Endothelial cell of umbilical vein (primary cell): ENCODE data around the gene TSN. TPM values are rescaled to one million over a fixed set of nuclear protein-coding genes. Genes with fewer than 3 reads are reported as not detected.

Source experiments
- BruUV-seq: library from RNA; stranded (reverse); fragments of 400-500 nt; replicated peaks from 2 replicates; lab custom pipeline; 2021; lab: Mats Ljungman, UMichigan
- CTCF ChIA-PET: fragments of 300-600, 350-600 bp; sonication (Branson Sonifier 250); formaldehyde crosslinking; loops from one replicate; lab custom pipeline; 2021; ENCODE audit warnings: antibody characterized with exemption, inconsistent platforms; lab: Charles Lee
- POLR2A ChIA-PET: fragments of 300-600, 350-600 bp; sonication (Branson Sonifier 250); formaldehyde crosslinking; loops from one replicate; lab custom pipeline; 2021; ENCODE audit warnings: antibody characterized with exemption, inconsistent platforms; lab: Charles Lee
- DNase-seq: peaks from one replicate; pipeline ENCODE4 v3.0.0-alpha.2; 2011; ENCODE audit warnings: low read depth, low spot score
- FAIRE-seq: peaks from 2 replicates; lab custom pipeline; 2011; peaks lifted over from hg19 to GRCh38; lab: Jason Lieb, UNC
- H2AFZ ChIP-seq: 2 replicates; pipeline ENCODE4 v1.6.0; 2012; ENCODE audit warnings: low read depth, low read length, control low read depth, inconsistent platforms
- H3K27ac ChIP-seq: 2 replicates; pipeline ENCODE4 v1.5.1; 2011; ENCODE audit warnings: low read depth, mild to moderate bottlenecking, control low read depth, low read length, moderate library complexity; ENCODE audit not compliant: insufficient read depth
- H3K27me3 ChIP-seq, 2 experiments: 2 replicates each; pipeline versions ENCODE4 v1.6.0 to v1.6.1; 2011; ENCODE audit warnings: low read length in 2 of 2, mixed read lengths in 1 of 2; ENCODE audit not compliant: control insufficient read depth in 2 of 2, insufficient read depth in 2 of 2
- H3K36me3 ChIP-seq, 2 experiments: 2 replicates in 1 of 2; 3 replicates in 1 of 2; pipeline ENCODE4 v1.5.1; 2011; ENCODE audit warnings: low read length in 2 of 2, mild to moderate bottlenecking in 1 of 2, moderate library complexity in 1 of 2; ENCODE audit not compliant: control insufficient read depth in 2 of 2, insufficient read depth in 2 of 2; ENCODE audit errors: extremely low read depth in 1 of 2
- H3K4me1 ChIP-seq: 3 replicates; pipeline ENCODE4 v1.5.1; 2011; ENCODE audit warnings: mild to moderate bottlenecking, low read length; ENCODE audit not compliant: control insufficient read depth, insufficient read depth; ENCODE audit errors: extremely low read depth
- H3K4me2 ChIP-seq: 2 replicates; pipeline ENCODE4 v1.6.1; 2011; ENCODE audit warnings: low read length, control low read depth, mixed read lengths; ENCODE audit not compliant: insufficient read depth
- H3K4me3 ChIP-seq, 3 experiments: fragments of 200-600 bp in 1 of 3; sonication (generic), shearing (Covaris generic) in 1 of 3; replicated peaks in 1 of 3; 2 replicates each; pipeline ENCODE4 v1.5.1; 2011 to 2016; ENCODE audit warnings: control low read depth in 3 of 3, low read length in 3 of 3, mild to moderate bottlenecking in 2 of 3, inconsistent platforms in 1 of 3, low read depth in 1 of 3, moderate library complexity in 1 of 3; ENCODE audit not compliant: insufficient read depth in 1 of 3
- H3K79me2 ChIP-seq: 2 replicates; pipeline ENCODE4 v1.6.0; 2012; ENCODE audit warnings: low read length, inconsistent platforms; ENCODE audit not compliant: control insufficient read depth, insufficient read depth
- H3K9ac ChIP-seq: replicated peaks from 2 replicates; pipeline ENCODE3; 2011; ENCODE audit warnings: low read length, control low read depth; ENCODE audit not compliant: insufficient read depth; ENCODE audit errors: extremely low read depth
- H3K9me1 ChIP-seq: replicated peaks from 3 replicates; pipeline ENCODE4 v1.6.0; 2011; ENCODE audit warnings: mild to moderate bottlenecking, low read length; ENCODE audit not compliant: control insufficient read depth, insufficient read depth; ENCODE audit errors: extremely low read depth
- H3K9me3 ChIP-seq: replicated peaks from 2 replicates; pipeline ENCODE4 v1.5.1; 2012; ENCODE audit warnings: low read length, inconsistent platforms; ENCODE audit not compliant: control insufficient read depth, insufficient read depth
- H4K20me1 ChIP-seq: replicated peaks from 2 replicates; pipeline ENCODE3; 2011; ENCODE audit warnings: mild to moderate bottlenecking, low read length; ENCODE audit not compliant: control insufficient read depth, insufficient read depth; ENCODE audit errors: extremely low read depth
- EZH2 ChIP-seq: IDR thresholded peaks from 2 replicates; pipeline ENCODE4 v1.6.1; 2012; ENCODE audit warnings: borderline replicate concordance, low read depth, mild to moderate bottlenecking, moderate library complexity, low read length, inconsistent platforms; ENCODE audit not compliant: severe bottlenecking
- FOS ChIP-seq: IDR thresholded peaks from 2 replicates; pipeline ENCODE4 v1.6.1; 2011; ENCODE audit warnings: mild to moderate bottlenecking, low read length, moderate library complexity, borderline replicate concordance; ENCODE audit not compliant: insufficient read depth
- GATA2 ChIP-seq: IDR thresholded peaks from 2 replicates; pipeline ENCODE4 v1.7.0; 2011; ENCODE audit warnings: low read depth, mild to moderate bottlenecking, moderate library complexity, mixed read lengths, low read length; ENCODE audit not compliant: insufficient read length, insufficient read depth
- JUN ChIP-seq: IDR thresholded peaks from 2 replicates; pipeline ENCODE4 v1.6.1; 2011; ENCODE audit warnings: borderline replicate concordance, low read depth; ENCODE audit not compliant: insufficient read length, insufficient read depth
- MYC ChIP-seq: IDR thresholded peaks from one replicate; pipeline ENCODE4 v1.6.1; 2011; ENCODE audit warnings: mild to moderate bottlenecking, low read depth, low read length
- POLR2A ChIP-seq: IDR thresholded peaks from 2 replicates; pipeline ENCODE4 v1.6.1; 2012; ENCODE audit warnings: low read depth, mild to moderate bottlenecking, control low read depth, low read length
- POLR2AphosphoS5 ChIP-seq: IDR thresholded peaks from 2 replicates; pipeline ENCODE4 v1.6.1; 2012; ENCODE audit warnings: low read depth, mild to moderate bottlenecking, control low read depth, low read length, moderate library complexity; ENCODE audit not compliant: insufficient read depth
- dilution Hi-C: fragments of 300-500 bp; cut with MboI; formaldehyde crosslinking; loops from one replicate; pipeline ENCODE4 v1.15.0; 2019; ENCODE audit warnings: low sequenced_read_pairs; ENCODE audit not compliant: extremely low pct_ligation_motif_present
- intact Hi-C: fragments of 100-400 bp; cut with micrococcal nuclease; formaldehyde crosslinking; loops from one replicate; pipeline ENCODE4 v1.10.0; 2022
- polyA plus RNA-seq, 4 experiments: library from polyadenylated mRNA; depleted of rRNA in 3 of 4; stranded (reverse) in 3 of 4; unstranded in 1 of 4; fragments of >200 nt; gene quantifications; 2 replicates each; pipeline versions ENCODE4 v1.2.1 to v1.2.3, GENCODE V29; 2011 to 2012; ENCODE audit warnings: missing spikeins in 1 of 4
- total RNA-seq: library from RNA; stranded (reverse); gene quantifications from 2 replicates; pipeline ENCODE4 v1.2.3, GENCODE V29; 2021
- TF ChIP-seq, protein P1 (sequence below), 2 donors: IDR thresholded peaks; 1 replicate in 1 of 2; 2 replicates in 1 of 2; pipeline ENCODE4 v1.5.1; 2011; ENCODE audit warnings: low read length in 2 of 2, mild to moderate bottlenecking in 2 of 2, moderate library complexity in 2 of 2, control low read depth in 1 of 2, inconsistent platforms in 1 of 2, low read depth in 1 of 2; ENCODE audit not compliant: insufficient read depth in 1 of 2; ENCODE audit errors: extremely low read depth in 1 of 2
- TF ChIP-seq, protein P2 (sequence below): IDR thresholded peaks from 2 replicates; pipeline ENCODE4 v1.6.1; 2011; ENCODE audit not compliant: insufficient read depth, insufficient read length

The TSN gene
- total and polyA plus RNA-seq, 2 donors (not counting 3 experiments of a cell fraction or from before 2014, with no cell fraction given): 33.2 to 76.1 TPM

DNA sequence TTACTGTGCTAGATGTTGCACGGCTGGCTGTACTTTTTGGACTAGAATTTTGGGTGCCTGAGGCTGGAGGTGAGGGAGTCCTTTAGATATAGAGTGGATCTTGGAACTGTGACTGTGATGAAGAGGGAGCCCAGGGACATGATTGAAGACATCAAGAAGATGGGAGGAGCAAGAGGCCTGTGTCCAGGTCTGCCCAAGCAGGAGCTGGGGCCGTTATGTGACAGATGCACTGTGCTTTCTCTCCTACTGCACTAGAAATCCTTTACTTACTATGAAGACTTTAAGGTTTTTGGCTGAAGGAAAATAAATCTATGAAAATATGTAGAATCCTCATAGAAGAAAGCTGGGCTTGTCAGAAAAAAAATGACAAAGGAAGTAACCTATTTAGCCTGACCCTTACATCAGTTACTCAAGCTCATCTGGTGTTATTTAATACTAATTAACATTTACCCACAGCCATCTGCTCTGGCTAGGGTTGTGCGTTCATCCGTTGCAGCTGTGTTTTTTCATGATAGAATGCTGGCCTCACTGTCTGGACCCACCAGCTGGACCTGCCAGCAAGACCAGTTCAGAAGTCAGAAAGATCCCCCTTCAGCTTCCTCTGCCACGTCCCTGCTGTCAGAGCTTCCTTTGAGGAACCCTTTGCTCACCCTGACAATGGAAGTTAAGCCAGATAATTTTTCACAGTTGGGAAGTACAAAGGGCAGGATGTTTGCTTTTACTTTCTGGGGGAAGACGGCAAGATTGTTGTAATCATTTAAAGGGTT lies 16.7 kb downstream of the TSN start:
- Histone ChIP-seq H2AFZ (no peak overlapping the region), H3K36me3 (peaks cover 3 to 8% of the 10 kb centered on the region in 2 experiments), H3K9ac (no peak overlapping the region), H3K27ac (no peak overlapping the region), H3K79me2 (no peaks in the 10 kb centered on the region), H3K4me1 (peaks cover 2% of the 10 kb centered on the region), H3K4me2 (no peak overlapping the region), H3K27me3 (no peaks in the 10 kb centered on the region), H3K9me3 (no peaks in the 10 kb centered on the region), H3K4me3 (no peak overlapping the region), H3K9me1 (no peaks in the 10 kb centered on the region), H4K20me1 (no peaks in the 10 kb centered on the region)
- no TSS peak for BruUV-seq
- intact Hi-C loops: no loop called here
- DNase-seq: peak; percentile 76
- peak; percentile 76 for FAIRE-seq
- TF ChIP-seq MYC (no peak), EZH2 (no peak), GATA2 (no peak), POLR2A (no peak), JUN (no peak), FOS (no peak), POLR2AphosphoS5 (no peak)
- TF ChIP-seq, protein P1, sequence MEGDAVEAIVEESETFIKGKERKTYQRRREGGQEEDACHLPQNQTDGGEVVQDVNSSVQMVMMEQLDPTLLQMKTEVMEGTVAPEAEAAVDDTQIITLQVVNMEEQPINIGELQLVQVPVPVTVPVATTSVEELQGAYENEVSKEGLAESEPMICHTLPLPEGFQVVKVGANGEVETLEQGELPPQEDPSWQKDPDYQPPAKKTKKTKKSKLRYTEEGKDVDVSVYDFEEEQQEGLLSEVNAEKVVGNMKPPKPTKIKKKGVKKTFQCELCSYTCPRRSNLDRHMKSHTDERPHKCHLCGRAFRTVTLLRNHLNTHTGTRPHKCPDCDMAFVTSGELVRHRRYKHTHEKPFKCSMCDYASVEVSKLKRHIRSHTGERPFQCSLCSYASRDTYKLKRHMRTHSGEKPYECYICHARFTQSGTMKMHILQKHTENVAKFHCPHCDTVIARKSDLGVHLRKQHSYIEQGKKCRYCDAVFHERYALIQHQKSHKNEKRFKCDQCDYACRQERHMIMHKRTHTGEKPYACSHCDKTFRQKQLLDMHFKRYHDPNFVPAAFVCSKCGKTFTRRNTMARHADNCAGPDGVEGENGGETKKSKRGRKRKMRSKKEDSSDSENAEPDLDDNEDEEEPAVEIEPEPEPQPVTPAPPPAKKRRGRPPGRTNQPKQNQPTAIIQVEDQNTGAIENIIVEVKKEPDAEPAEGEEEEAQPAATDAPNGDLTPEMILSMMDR (IDR thresholded peaks at IDR 0.05; ENCODE audit: extremely low read depth in 1 of 2, insufficient read depth in 1 of 2, low read depth in 1 of 2, low read length in 2 of 2): no peak
- TF ChIP-seq, protein P2, sequence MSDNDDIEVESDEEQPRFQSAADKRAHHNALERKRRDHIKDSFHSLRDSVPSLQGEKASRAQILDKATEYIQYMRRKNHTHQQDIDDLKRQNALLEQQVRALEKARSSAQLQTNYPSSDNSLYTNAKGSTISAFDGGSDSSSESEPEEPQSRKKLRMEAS: no peak
- POLR2A ChIA-PET: no interaction called here
- CTCF ChIA-PET: interaction anchor here (0.6 to 1.3 kb wide), 2 partner anchors 9 to 39 kb away, joined by 3 to 4 read pairs; no protein-coding TSS in a partner anchor
- dilution Hi-C loops: no loop called here
